HG03342 (cell line): Measurements from ENCODE around the gene PRLR.

Experiments used
- ATAC-seq: cut with Tn5 transposase; IDR thresholded peaks from one replicate; pipeline ENCODE4 v1.9.1; 2021; ENCODE audit warnings: mild to moderate bottlenecking, moderate library complexity; ENCODE audit not compliant: unreplicated experiment

PRLR gene

DNA sequence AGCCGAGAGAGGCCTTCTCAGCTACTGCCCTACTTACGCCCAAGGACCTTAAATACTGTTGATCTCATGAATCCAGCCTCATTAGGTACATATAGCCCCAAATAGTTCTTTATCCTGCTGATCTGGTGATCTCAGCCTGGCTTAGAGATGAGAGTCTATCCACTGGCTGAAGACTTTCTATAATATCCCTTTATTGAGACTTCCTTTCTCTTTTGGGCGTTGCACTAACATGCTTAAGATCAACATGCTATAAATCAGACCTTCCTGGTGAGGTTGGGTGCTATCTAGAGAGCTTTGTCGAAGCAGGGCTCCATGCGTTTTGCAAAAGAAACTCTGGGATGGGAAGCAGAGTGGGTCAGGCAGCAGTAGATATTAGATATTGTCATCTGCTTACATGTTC is 138.6 kb downstream of the PRLR start:
- no peak for ATAC-seq

DNA sequence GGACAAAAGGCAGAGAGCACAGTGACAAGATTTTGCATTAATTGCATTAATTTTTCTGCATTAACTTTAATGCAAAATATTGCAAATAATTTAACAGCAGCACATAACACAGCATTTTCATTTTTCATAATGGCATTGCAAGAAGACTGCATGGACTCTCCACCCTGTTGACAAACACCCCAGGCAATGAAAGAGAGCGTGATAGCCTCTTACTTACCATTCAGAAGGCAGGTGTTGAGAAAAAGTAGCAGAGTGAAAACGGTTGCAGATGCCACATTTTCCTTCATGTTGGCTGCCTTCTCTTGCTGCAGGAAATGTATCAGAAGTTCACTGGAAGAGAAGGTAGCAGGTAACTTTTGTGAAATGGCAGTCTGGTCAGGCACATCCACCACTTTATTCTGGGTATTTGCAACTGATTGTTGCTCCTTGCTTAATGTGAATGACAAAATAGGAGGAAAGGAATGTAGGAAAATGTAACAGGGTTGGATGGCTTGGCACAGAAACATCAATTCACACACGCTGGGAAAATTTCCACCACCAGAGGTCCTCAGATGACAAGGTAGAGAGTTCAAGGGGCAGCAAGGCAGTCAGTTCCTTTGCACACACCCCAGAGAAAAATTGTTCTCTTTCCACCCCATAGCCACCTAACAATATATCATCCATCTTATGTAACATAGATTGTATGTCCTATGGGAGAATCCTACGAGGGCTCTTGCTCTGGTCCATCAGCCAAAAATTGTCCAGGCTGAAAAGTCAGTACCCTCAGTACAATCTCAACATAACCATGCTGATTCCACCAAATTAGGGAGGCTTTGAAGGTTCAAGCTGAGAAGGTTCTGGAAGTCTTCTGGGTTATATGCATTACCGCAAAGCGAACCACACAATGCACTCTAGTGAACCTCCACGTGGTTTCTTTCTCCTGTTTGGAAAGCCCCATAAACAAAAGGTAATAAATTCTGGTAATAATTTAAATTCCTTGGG is 140.7 kb downstream of the PRLR start:
- ATAC-seq: no peak

DNA sequence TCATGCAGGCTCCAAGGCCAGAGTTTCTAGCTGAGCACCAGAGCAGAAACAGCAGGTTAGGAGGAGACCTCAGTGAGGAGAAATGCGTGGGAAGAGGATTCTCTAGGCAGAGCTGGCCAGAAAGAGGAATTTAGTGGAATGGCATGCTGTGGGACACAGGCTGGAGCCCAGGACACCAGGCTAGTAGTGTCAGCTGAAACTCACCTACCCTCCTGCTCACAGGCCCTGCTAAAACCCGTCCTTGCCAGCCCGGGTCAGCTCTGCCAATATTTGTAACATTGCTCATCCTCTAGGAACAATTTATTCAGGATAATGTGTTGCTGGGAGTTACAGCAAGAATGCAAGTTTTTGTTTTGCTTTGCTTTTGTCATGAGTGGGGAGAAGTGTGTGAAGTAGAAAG is 142.3 kb downstream of the PRLR start:
- ATAC-seq: no peak

GRCh38 chr5:35083150-35083549 is 147.1 kb downstream of the PRLR start:
- ATAC-seq: no peak

DNA sequence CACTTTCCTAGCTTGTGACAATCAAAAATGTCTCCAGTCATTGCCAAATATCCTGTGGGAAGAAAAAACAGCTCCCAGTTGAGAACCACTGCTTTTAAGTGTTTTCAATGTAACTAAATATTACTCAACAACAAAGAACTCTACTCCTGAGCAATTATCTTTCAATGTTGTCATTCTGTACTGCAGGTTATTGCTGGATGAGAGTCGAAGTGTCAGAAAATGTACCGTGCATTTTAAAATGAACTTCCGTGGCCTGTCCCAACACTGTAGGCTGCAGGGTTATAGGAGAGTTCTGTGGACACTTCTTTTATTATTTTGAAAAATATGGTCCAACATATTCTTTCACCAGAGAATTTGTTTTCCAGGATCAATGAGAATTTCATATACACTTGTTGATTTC is 147.8 kb downstream of the PRLR start:
- no peak for ATAC-seq

DNA sequence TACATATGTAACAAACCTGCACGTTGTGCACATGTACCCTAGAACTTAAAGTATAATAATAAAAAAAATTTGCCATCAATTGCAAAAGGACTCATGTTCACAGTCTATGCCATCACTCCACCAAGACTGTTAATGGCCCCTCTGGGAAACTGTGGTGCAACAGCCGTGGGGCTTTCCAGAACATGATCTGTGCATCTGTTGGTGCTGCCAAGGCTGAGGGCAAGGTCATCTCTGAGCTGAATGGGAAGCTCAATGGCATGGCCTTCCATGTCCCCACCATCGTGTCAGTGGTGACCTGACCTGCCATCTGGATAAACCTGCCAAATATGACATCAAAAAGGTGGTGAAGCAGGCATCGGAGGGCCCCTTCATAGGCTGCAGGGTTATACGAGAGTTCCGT is 149.2 kb downstream of the PRLR start:
- ATAC-seq: no peak

DNA sequence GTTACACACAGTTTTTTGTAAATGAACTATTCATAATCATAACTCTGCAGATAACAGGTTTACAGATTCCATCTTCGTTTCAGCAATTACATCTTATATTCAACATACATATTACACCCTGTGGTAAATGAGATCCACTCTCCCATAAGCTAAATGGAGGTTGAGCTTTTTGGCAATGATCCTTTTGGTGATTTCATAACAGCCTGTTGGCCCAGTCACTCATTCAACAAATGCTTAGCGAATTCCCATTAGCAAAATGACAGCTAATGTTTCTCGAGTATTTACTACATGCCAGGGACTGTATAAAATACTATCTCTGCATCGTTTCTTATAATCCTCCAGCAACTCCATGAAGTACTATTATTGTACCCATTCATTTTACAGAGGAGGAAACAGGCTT is 157.1 kb downstream of the PRLR start:
- ATAC-seq: no peak

DNA sequence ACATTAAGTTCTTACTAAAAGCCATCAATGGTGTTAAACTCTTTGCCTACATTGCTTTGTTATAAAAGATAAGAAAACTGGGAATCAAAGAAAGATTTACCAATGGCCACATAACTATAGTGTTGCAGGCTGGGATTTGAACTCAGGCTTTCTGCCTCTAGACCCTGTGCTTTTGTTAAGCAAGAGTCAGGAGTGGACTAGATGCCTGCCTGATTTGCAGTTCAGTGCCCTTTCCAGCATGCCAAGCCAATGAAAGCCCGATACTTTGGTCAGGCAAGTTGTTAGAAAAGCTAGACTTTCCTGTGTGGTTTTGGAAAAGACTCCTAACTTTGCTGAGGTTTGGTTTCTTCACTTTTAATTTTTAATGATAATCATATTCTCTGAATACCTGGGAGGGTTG is 161.1 kb downstream of the PRLR start:
- ATAC-seq: no peak

GRCh38 chr5:35067985-35068384 is 162.3 kb downstream of the PRLR start:
- no peak for ATAC-seq

DNA sequence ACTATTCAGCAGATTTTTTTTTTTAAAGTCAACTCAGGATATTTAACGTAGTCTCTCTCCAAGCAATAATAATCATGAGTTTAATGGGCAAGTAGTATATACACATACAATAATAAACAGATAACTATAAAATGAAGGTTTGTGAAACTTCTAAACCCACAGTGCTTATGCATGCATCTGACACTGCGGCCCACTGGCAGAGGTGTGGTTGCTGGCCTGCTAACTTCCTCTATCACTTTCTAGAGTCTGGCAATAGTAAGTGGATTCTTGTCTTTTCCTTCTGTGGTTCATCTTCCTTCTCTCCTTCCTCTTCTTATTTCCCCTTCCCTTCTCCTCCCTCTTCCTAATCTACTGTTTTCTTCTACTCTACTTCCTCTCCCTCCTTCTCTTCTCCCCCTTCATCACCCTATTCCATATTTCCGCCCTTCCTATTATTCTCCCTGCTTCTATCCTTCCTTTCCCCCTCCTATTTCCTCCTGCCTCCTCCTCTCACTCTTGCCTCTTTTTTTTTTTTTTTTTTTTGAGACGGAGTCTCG is 164.0 kb downstream of the PRLR start:
- ATAC-seq: peak; percentile 92

DNA sequence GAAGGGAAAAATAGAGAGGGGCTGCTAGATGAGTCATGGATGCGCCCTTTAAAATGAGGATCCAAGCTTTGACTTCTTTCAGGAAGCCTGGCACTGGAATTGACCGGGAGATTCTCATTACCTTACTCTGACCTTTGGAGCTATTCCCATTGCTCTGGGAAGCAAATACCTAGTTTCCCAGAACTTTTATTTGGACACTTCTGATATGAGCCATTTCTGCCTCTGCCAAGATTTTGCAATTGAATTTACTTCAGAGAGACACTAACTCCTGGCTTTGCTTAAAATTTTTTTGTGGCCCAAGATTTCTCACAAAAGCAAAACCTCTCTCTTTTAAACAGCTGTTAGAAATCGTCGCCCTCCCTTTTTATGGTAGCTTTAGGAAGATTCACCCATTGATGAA is 166.9 kb downstream of the PRLR start:
- no peak for ATAC-seq

GRCh38 chr5:35061211-35061770 is 169.0 kb downstream of the PRLR start:
- ATAC-seq: no peak

- ATAC-seq: no peak
These were observed 170.1 kb downstream of the PRLR start for GRCh38 chr5:35060236-35060635.

- no peak for ATAC-seq
These were observed 171.0 kb downstream of the PRLR start for GRCh38 chr5:35059251-35059650.

GRCh38 chr5:35058374-35058788 is 171.9 kb downstream of the PRLR start:
- ATAC-seq: peak; percentile 88

DNA sequence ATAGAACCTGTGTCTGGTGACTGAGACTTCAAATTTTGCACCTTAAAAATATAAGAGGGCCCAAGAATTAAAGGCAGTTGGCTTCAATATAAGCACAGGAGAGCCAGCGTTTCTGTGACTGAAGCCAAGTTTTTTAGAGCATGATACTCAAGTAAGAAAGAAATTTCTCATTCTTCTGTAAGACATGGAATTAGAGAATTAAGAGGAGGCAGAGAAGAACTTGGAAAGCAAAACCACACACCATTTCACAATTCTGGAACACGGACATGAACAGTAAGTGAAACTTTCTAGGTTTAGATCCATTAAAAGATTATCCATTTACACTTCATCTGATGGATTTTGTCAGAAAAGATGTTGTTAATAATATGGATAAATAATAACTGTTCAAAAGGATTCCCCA is 173.6 kb downstream of the PRLR start:
- ATAC-seq: no peak

DNA sequence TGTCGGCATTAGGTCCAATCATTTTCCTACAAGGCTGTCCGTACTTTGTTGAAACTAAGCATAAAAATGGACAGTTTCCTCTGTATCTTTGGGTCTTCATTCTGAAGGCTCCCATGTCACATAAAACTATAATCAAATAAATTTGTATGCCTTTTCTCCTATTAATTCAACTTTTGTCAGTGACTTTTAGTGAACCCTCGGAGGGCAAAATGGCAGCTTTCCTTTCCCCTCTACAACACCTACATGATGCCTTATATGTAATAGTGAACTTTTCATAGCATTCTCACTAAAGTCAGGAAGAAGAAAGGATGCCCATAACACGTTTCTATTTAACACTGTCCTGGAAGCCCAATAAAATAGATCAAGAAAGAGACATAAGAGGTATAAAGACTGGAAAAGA is 177.4 kb downstream of the PRLR start:
- no peak for ATAC-seq

- no peak for ATAC-seq
These were observed 179.7 kb downstream of the PRLR start for GRCh38 chr5:35050541-35051126.

DNA sequence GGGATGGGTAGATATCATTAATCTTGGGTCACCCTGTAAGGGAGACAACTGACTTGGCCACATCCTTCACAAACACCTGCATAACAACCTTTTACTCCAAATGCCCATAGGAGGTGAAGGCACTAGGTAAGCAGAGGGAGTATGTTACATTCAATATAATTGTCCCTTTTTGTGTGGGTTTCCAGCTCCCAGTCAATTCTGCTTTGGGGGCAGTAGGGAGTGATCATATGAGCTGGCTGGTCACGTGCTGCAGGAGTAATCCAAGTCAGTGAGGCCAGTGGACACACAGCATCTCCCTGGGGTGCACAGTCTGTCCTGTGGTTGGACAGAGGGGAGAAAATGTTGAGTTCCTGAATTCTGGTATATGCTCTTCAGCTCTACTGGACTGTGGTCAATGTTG is 181.4 kb downstream of the PRLR start:
- no peak for ATAC-seq

DNA sequence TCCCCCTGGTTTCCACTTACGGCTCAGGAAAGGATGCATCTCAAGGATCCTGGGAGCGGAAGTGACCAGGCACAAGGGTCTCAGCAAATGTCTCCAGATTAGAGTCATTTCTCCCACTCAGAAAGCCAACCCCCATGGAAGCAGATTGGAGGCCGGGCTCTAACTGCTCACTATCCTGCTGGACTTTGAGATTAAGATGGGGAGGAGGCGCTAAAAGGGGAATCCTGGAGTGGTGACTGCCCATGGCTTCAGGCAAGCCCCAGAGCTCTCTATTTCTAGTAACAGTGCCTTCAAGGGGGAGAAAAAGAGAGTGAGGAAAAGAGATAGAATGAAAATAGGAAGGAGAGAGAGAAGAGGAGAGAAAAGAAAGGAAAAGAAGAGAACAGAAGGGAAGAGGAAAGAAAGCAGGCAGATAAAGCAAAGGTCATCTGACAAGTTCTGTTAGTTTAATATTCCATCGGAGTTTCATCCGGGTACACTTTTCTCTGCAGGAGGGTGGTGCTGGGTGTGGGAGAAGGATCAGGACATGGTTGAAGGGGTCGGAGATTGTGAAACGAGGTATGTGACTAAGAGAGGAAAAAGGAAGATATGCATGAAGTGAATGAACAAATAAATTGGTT is 182.4 kb downstream of the PRLR start, which contains the start of gene AGXT2:
AGXT2 (minus strand) TSS at position 165 of the 620 bp plus-strand sequence; CDS start at position 108, 57 bp downstream.
- ATAC-seq: no peak

GRCh38 chr5:35046774-35047173 is 183.5 kb downstream of the PRLR start:
- ATAC-seq: no peak
